GM18505 (cell line): ENCODE measurements around the gene RALGDS.

Source experiments
- ATAC-seq: cut with Tn5 transposase; IDR thresholded peaks from one replicate; pipeline ENCODE4 v1.9.1; 2021; ENCODE audit not compliant: unreplicated experiment
- POLR2A ChIP-seq: IDR thresholded peaks from 4 replicates; pipeline ENCODE4 v1.6.1; 2011; ENCODE audit warnings: borderline replicate concordance; ENCODE audit not compliant: insufficient read depth, insufficient read length; ENCODE audit errors: extremely low read depth

Gene RALGDS

DNA sequence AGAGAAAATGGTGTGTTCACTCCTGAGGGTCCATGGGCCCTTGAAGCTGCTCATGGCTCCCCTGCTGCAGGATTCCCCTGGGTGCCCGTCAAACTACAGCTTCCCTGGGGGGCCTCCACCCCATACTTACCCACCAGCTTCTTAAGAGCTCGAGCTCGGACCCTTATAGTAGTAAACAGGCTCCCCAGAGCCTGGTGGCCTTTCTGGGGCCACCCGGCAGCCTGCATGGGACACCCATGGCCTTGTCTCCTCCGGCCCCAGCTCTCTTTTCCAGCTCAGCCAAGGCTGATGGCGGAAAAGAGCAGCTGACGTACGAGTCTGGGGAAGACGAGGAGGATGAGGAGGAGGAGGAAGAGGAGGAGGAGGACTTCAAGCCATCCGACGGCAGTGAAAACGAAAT lies 63.5 kb downstream of the RALGDS start:
- TF ChIP-seq POLR2A: no peak
- ATAC-seq: no peak

DNA sequence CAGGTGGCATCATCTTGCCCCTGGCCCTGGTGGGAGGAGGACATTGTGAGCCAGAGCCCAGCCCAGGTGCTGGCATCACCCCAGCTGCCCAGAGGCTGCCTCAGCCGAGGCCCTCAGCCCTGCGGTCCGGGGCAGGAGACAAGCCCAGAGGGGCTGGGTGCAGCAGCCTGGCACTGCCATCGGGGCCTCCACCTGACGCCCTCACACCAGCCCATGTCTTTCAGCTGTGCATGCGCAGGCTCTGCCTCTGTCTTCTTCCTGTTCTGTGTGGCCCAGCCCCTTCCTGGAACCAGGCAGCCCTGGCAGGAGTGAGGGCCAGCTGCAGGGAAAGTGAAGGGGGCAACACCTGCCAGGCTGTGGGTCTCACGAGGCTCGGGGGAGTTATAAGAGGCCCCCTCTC lies 64.0 kb downstream of the RALGDS start:
- ATAC-seq: no peak
- no peak for TF ChIP-seq POLR2A

DNA sequence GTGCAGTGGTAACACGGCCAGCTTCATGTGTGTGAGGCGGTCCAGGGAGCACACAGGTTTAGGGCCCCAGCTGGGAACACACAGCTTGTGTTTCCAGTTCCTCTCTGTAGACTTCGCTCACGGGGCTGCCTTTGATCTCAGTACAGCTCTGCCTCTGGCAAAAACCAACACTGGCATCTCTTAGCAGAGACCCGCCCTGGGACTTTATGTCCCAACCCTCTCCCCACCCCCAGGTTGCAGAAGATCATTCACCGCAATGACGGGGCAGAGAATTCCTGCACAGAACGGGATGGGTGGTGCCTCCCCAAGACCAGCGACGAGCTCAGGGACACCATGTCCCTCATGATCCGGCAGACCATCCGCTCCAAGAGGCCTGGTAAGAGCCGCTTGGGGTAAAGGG lies 64.5 kb downstream of the RALGDS start:
- no peak for TF ChIP-seq POLR2A
- no peak for ATAC-seq

DNA sequence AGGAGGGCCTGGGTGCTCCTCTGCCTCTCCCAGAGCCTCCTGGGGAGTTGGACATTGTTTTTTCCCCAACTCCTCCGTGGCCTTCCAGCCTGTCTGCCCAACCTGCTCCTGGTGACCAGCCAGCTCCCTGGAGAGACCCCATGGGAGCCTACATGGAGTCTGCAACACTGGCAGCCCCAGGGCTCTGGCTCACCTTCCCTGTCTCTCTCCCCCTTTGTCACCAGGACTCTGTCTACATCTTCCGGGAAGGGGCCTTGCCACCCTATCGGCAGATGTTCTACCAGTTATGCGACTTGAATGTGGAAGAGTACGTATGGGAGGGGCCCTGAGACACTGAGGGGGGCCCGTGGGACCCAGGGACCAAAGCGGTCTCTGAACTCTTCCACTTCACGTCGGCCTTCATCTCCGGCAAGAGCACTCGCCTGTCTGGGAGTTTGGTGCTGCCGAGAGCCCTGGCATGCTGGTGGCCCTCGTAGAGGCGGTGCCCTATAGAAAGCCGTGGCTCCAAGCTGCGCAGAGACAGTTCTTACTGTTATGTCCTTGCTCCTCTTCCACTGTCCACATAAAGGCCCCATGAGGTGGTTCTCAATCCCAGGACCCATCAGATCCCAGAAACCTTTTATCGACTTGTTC lies 65.1 kb downstream of the RALGDS start:
- no peak for TF ChIP-seq POLR2A
- no peak for ATAC-seq

DNA sequence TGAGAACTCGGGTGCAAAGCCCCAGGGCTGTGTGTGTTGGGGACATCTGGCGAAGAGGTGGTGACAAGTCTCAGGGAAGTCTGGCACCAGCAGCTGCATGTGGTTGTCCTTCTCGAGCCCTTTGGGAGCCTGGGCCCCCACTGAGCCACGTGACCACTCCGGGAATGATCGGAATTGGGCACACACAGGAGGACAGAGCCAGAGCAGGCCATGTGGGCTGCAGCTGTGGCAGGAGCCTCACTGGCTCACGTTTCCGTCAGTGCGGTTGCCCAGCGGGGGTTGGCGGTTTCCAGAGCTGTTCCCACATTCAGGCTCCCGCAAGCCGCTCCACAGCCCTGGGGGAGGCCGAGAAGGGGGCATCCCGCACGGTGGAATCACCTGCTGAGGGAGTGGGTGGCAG lies 66.1 kb downstream of the RALGDS start:
- no peak for TF ChIP-seq POLR2A
- no peak for ATAC-seq

DNA sequence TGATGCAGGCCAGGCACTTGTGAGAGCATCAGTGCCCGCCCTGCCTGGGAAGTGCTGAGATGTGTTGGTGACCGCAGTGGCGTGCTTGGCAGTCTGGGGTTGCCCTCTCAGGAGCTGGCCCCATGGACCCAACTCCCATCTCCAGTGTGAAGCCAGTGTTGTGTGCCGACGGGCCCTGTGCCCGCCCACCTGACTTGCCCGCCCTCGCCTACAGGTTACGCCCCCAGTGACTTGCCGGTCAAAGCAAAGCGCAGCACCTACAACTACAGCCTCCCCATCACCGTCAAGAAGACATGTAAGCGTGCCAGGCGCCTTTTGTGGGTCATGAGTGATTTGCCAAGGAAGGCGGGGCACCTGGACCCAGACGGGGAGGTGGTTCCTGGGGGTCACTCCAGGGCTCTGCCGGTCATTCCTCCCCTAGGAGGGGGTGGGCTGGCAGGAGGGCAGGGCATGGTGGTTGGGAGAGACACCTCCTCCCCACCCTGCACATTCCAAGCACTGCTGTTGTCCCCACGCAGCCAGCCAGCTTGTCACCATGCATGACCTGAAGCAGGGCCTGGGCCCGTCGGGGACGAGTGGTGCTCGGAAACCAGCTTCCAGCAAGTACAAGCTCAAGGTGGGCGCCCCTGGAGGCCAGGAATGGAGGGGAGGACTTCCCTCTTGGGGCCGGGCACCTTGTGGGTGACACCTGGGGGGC lies 66.7 kb downstream of the RALGDS start:
- TF ChIP-seq POLR2A: no peak
- no peak for ATAC-seq

DNA sequence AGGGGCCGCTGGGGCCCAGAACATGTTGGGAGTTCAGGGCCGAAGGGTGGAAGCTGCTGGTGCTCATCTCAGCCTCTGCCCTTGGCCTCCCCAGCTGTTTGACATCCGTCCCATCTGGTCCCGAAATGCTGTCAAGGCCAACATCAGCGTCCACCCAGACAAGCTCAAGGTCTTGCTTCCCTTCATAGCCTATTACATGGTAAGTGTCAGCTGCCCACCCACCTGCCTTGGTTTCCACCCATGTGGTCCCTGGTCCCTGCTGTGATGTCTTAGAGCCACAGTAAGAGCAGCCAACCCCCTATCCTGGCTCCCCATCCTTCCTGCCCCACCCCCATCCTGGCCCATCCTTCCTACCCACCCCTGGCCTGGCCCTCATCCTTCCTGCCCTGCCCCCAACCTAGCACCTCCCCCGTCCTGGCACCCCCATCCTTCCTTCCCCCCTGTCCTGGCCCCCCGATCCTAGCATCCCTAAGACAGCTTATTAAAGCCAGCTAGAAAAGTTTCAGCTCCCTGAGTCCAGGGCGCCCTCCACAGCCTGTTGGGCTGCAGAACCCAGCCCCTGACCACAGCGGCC lies 69.0 kb downstream of the RALGDS start:
- no peak for ATAC-seq
- TF ChIP-seq POLR2A: no peak

DNA sequence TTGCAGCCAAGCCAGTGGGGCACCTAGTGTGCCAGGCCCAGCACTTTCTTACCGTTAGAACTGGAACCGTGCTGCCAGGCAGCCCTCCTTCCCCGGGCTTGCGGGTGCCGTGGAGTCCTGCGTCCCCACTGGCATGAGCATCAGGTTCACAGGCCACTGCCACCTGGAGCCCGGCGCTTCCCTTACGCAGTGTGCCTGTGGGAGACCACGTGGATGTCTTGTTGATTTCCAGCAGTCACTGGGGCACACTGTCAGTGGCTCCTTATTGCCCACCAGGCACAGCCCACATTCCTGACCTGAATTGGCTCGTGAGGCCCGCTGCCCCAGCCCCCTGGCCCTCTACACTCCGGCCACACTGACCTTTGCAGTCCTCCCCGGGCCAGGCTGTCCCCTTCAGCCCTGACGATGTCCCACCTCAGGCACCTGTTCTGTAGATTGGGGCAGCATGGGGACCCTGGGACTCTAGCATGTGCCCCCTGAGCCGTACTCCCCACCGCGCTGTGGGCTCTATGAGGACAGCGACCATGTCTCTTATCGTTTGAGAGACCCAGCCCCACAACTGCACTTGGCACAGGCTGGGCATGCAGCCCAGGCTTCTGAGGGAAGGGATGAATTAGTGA lies 69.6 kb downstream of the RALGDS start:
- ATAC-seq: no peak
- no peak for TF ChIP-seq POLR2A

DNA sequence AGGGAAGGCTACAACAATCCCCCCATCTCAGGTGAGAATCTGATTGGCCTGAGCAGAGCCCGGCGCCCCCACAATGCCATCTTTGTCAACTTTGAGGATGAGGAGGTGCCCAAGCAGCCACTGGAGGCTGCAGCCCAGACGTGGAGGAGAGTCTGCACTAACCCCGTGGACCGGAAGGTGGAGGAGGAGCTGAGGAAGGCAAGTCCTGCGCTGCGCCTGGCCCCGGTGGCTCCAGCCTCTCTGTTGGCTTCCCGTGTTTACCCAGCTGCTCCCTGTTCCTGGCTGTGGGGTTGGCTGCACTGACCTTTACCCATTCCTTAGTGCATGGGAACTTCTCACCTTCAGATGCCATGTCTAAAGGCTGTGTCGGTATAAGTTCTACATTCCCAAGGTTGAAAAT lies 70.3 kb downstream of the RALGDS start:
- no peak for TF ChIP-seq POLR2A
- no peak for ATAC-seq

DNA sequence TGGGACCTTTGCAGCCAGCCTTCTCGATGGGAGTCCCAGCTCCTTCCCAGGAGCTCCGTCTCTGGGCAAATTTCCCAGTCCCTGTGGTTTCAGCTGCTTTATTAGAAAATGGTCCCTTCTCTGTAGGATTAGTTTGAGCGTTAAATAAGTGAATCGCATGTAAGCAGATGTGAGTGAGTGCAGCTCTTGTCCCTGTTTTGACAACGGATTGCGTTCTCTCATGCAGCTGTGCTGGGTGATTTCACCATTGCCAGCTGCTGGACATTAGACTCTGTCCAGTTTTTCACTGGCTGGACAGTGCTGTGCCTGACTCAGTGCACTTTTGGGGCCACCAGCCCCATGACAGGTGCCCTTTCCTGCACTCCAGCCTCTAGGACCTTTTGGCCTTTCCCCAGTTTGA lies 70.9 kb downstream of the RALGDS start:
- ATAC-seq: no peak
- no peak for TF ChIP-seq POLR2A

DNA sequence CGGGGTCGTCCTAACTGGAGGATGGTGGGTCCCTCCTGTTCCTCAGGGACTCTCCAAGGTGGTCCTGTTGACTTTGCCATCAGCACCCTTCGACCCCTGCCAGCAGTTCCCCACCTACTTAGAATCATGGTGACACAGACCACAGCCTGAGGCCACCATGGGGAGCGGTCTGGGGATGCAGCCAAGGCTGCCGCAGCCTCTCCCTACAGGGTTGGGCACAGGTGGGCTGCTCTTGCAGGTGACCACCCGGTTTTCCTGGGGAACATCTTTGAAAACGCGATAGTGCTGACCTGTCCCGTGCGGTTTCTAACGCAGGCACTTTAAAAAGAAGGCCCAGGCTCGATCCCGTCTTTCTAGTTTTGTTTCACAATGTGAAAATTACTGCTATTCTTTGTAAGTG lies 72.0 kb downstream of the RALGDS start:
- ATAC-seq: no peak
- TF ChIP-seq POLR2A: no peak

DNA sequence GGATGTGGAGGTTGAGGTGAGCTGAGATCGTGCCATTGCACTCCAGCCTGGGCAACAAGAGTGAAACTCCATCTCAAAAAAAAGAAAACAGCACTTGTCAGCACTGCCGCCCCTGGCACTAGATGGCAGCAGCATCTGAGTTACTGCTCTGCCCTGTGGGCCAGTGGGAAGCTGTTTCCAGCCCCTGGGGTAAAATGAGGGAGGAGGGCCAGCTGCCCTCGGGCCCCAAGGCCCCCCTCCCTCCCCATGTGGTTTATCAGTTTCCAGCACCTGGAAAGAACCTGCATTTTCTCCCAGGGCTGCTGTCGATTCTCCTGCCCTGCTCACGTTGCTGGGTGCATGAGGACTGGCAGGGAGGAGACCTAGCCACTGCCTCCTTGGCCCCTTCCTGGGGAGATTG lies 72.4 kb downstream of the RALGDS start:
- no peak for TF ChIP-seq POLR2A
- ATAC-seq: no peak
